Adipocyte (in vitro differentiated cells): Measurements from ENCODE around the gene KRT71.
"Not testable (repeated sequence)": the region's sequence is repeated elsewhere in the genome, so short reads cannot be mapped to it uniquely, and the experiment has no call there.

Experiments
- DNase-seq: peaks from one replicate; pipeline ENCODE4 v3.0.0-alpha.2; 2015; ENCODE audit warnings: low read depth
- H3K27me3 ChIP-seq: replicated peaks from 2 replicates; pipeline ENCODE4 v1.7.0; 2013; ENCODE audit warnings: mild to moderate bottlenecking, low read length, moderate library complexity; ENCODE audit not compliant: control insufficient read depth, insufficient read depth
- H3K36me3 ChIP-seq: 2 replicates; pipeline ENCODE4 v1.7.0; 2013; ENCODE audit warnings: low read length, mild to moderate bottlenecking, moderate library complexity; ENCODE audit not compliant: control insufficient read depth, insufficient read depth, severe bottlenecking
- H3K4me1 ChIP-seq: 2 replicates; pipeline ENCODE4 v1.7.0; 2013; ENCODE audit warnings: mild to moderate bottlenecking, low read length, moderate library complexity; ENCODE audit not compliant: control insufficient read depth, insufficient read depth
- H3K4me3 ChIP-seq: 2 replicates; pipeline ENCODE4 v1.7.0; 2013; ENCODE audit warnings: mild to moderate bottlenecking, low read length, moderate library complexity
- H3K9ac ChIP-seq: 2 replicates; pipeline ENCODE4 v1.7.0; 2013; ENCODE audit warnings: mild to moderate bottlenecking, low read length, moderate library complexity
- H3K9me3 ChIP-seq: 2 replicates; pipeline ENCODE4 v1.7.0; 2013; ENCODE audit warnings: mild to moderate bottlenecking, low read length, moderate library complexity; ENCODE audit not compliant: control insufficient read depth

KRT71 gene

GRCh38 chr12:52501490-52501889, 51.5 kb downstream of the KRT71 start:
- H3K9me3 ChIP-seq: peaks cover 9% of the 10 kb centered on the region
- no peak overlapping the region for H3K4me3 ChIP-seq
- H3K9ac ChIP-seq: no peak overlapping the region
- no peaks in the 10 kb centered on the region for H3K36me3 ChIP-seq
- H3K4me1 ChIP-seq: peaks cover 24% of the 10 kb centered on the region
- DNase-seq: no peak
- H3K27me3 ChIP-seq: peaks cover 9% of the 10 kb centered on the region

DNA sequence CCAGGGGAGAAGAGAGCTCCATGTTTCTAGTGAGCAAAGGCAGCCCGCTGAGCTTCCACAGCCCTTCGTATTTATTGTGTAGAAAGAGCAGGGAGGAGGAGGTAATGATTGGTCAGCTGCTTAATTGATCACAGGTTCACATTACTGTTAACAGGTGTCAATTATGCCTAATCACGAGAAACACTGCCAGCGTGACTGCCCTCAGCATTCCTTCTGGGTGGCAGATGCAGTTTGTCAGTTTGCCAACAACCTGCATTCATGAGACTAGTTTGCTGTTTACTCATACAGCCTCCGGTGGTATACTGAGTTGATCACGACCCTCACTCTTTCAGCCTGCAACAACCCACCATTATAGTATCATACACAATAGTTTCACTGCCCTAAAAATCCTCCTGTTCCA, 52.4 kb downstream of the KRT71 start:
- not testable (repeated sequence) for H3K9ac ChIP-seq, H3K36me3 ChIP-seq, DNase-seq, H3K27me3 ChIP-seq, H3K4me3 ChIP-seq, H3K9me3 ChIP-seq
- peaks cover 33% of the 10 kb centered on the region for H3K4me1 ChIP-seq

DNA sequence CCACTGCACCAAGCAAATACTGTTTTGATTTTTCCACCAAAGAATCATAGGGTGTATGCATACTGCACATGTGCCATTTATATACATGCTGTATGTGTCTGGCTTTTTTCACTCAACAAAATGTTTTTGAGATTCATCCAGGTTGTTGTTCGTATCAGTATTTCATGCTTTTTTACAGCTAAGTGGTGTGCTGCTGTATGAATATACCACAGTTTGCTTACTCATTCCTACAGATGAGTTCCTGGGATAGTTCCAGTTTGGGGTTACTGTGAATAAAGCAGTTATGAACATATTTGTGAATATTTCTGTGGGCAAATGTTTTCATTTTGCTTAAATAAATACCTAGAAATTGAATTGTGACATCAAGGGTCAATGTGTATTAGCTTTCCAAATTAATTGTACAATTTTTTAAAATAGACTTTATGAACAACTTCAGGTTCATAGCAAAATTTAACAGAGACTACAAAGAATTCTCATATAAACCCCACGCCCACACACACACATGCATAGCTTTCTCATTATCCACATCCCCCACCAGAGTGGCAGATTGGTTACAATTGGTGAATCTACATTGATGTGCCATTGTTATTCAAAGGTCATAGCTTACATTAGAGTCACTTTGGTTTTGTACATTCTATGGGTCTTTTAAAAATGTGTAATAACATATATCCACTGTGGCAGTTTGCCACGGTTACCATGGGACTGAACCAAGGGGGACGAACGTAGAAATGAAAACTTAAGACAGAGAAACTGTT, 53.0 kb downstream of the KRT71 start:
- Histone ChIP-seq H3K4me3 (no peak overlapping the region), H3K9me3 (peaks cover 9% of the 10 kb centered on the region), H3K9ac (no peak overlapping the region)

GRCh38 chr12:52498946-52499345, 54.0 kb downstream of the KRT71 start:
- no peak for DNase-seq
- Histone ChIP-seq H3K9me3 (peaks cover 9% of the 10 kb centered on the region), H3K27me3 (no peaks in the 10 kb centered on the region), H3K4me3 (no peak overlapping the region), H3K4me1 (peaks cover 49% of the 10 kb centered on the region), H3K9ac (no peak overlapping the region), H3K36me3 (no peaks in the 10 kb centered on the region)

More for the DNA sequence above, 53.0 kb downstream of the KRT71 start:
- H3K4me1 ChIP-seq: peaks cover 39% of the 10 kb centered on the region
- no peaks in the 10 kb centered on the region for H3K36me3 ChIP-seq
- no peaks in the 10 kb centered on the region for H3K27me3 ChIP-seq
- DNase-seq: peak; percentile 21

- peaks cover 6% of the 10 kb centered on the region for H3K9me3 ChIP-seq
- no peak overlapping the region for H3K4me3 ChIP-seq
- no peak for DNase-seq
- H3K36me3 ChIP-seq: no peaks in the 10 kb centered on the region
- no peak overlapping the region for H3K9ac ChIP-seq
- no peaks in the 10 kb centered on the region for H3K27me3 ChIP-seq
- H3K4me1 ChIP-seq: peaks cover 56% of the 10 kb centered on the region
These were observed 55.0 kb downstream of the KRT71 start for GRCh38 chr12:52497975-52498374.

- peak; percentile 26 for DNase-seq
- H3K9me3 ChIP-seq: no peaks in the 10 kb centered on the region
- no peak overlapping the region for H3K4me3 ChIP-seq
- peaks cover 9% of the 10 kb centered on the region for H3K27me3 ChIP-seq
- H3K9ac ChIP-seq: no peak overlapping the region
- H3K4me1 ChIP-seq: peaks cover 56% of the 10 kb centered on the region
- no peaks in the 10 kb centered on the region for H3K36me3 ChIP-seq
These were observed 56.3 kb downstream of the KRT71 start for GRCh38 chr12:52496590-52497071.

DNA sequence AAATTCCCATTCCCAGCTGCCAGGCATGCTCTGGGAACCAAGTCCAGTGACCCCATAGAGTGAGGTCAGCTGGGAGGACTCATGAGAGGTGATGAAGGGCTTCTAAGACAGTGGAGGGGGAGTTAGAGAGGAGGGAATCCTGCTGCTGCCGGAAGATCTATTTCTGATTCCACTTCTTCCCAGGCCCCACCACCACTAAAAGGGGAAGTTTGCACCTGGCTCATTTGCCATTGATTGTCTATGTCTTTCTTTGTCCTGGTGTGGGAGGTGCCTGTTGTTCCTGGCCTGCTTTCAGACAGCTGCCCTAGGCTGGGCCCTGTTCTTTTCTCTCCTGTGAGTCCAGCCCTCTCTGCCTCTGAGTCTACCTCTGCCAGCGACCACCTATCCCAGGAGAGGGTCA, 56.9 kb downstream of the KRT71 start:
- Histone ChIP-seq H3K4me1 (peaks cover 56% of the 10 kb centered on the region), H3K9me3 (no peaks in the 10 kb centered on the region), H3K4me3 (no peak overlapping the region), H3K36me3 (no peaks in the 10 kb centered on the region), H3K27me3 (peaks cover 15% of the 10 kb centered on the region), H3K9ac (peak overlapping the region; percentile 43)
- no peak for DNase-seq

DNA sequence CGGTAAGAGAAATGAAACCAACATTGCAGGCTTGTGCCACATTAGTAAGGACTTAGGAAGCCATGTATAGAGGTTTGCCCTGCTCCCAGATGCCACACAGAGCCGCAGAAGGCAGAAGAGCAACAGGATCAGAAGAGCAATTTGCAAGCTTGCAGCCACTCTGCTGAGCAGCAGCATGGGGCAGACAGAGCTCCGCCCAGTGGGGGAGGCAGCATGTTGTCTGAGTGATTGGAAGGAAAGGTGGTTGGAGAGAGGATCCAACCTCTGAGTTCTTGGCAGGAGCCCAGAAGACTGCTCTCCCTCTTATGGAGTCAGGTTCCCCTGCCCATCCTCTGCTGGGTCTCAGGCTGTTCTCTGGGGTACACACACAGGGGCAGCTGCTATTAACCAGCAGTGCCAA, 57.6 kb downstream of the KRT71 start:
- DNase-seq: no peak
- peak overlapping the region; percentile 31 for H3K9ac ChIP-seq
- H3K36me3 ChIP-seq: no peaks in the 10 kb centered on the region
- H3K27me3 ChIP-seq: peaks cover 18% of the 10 kb centered on the region
- H3K4me3 ChIP-seq: no peak overlapping the region
- peaks cover 56% of the 10 kb centered on the region for H3K4me1 ChIP-seq
- H3K9me3 ChIP-seq: peaks cover under 1% of the 10 kb centered on the region

- Histone ChIP-seq H3K36me3 (no peaks in the 10 kb centered on the region), H3K4me3 (peak overlapping the region; percentile 1), H3K4me1 (peaks cover 51% of the 10 kb centered on the region), H3K27me3 (peaks cover 27% of the 10 kb centered on the region), H3K9ac (peak overlapping the region; percentile 29), H3K9me3 (peaks cover 3% of the 10 kb centered on the region)
- peak; percentile 42 for DNase-seq
These were observed 58.4 kb downstream of the KRT71 start for GRCh38 chr12:52494518-52494917.

GRCh38 chr12:52494100-52494499, 58.8 kb downstream of the KRT71 start:
- Histone ChIP-seq H3K9ac (peak overlapping the region; percentile 29), H3K27me3 (peaks cover 29% of the 10 kb centered on the region), H3K9me3 (peaks cover 3% of the 10 kb centered on the region), H3K36me3 (no peaks in the 10 kb centered on the region), H3K4me1 (peaks cover 47% of the 10 kb centered on the region), H3K4me3 (peak overlapping the region; percentile 1)
- DNase-seq: no peak
